Eye (tissue), 1 donor: Measurements from ENCODE around the gene GUCY1A1.
A peak's percentile ranks its signal among the peaks of the same experiment; 100 is the strongest.

Source experiments
- DNase-seq: peaks from one replicate; pipeline ENCODE4 v3.0.0-alpha.2; 2015

GUCY1A1 gene

DNA sequence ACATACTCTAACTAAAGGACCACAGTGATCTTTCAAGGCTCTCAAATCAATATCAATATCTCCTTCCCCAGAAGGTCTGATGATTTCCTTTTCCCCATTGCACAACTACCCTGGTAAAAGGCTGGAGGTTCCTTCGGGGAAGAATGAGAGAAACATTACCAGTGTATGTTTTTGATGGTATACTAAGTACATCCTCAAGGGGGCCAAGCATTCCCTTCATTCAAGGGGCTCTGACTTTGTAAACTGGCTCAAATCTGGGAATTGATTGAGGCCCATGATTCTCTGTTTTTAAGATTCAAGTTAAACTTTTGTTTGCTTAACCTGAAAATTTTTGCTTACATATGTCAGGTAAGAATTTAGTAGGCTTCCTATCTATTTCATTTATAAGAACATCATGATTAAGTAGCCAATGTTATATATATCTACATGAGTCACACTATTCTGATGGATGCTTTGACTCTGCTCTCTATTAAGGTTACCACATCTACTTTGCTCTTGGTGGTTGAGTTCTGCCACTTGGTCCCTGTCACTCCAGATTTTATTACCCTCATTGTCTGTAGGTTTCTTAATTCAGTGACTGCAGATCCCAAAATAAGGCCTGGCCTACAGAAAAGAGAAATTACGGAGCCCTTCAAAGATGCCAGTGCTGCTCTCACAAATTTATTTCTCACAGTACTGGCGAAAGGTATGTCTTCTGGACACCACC lies 75.8 kb downstream of the GUCY1A1 start:
- DNase-seq: no peak

DNA sequence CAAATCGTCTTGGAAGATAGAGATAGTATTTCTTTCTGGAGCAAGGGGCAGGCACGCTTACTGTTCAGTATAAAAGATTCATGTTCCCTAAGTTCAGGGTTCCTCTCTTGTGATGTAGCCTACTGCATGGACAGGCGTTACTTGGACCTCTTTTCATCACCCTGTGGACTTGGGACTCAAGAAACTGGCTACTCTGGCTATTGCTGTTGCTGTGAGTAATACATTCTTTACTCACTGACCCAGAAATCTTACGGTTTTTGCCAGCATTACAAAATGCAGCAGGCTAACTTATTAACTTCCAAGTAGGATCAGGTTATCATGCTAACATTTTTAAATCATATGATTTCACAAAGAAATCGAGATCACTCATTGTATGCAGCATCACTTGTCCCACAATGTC lies 79.3 kb downstream of the GUCY1A1 start:
- DNase-seq: no peak

DNA sequence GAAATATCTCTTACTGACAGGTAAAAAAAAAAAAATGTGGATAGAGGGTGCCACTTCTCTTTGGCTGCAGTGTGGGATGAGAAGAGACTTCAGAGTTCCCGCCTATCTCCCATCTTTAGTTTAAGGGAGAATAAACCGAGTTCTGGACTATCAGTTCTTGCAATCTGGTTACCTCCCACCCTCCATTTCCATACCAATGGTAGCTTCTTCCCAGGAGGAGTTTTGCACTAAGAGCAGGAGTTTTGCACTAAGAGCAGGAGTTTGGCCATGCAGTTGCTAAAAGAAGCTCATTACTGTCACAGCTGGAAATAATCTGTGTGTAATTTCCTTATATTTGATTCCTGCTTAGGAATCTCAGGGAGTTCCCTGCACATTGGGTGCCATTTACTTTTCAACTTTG lies 81.4 kb downstream of the GUCY1A1 start:
- DNase-seq: no peak

DNA sequence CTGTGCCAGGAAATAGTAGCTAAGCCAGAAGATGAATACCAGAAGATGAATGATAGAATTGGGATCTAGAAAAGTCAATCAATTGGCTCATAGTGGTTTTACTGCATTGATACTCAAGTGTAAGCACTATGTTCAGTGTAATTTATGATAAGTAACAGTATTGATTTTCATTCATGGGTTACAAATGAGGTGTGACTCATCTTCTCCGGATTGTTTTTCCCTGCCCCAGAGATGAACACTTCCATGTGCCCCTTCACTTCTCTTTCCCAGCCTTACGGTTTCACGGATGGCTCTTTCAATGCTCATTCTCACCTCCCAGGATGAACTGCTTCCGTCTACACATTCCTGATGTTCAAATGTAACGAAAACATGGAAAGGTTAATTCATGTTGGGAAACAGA lies 82.4 kb downstream of the GUCY1A1 start:
- DNase-seq: no peak

DNA sequence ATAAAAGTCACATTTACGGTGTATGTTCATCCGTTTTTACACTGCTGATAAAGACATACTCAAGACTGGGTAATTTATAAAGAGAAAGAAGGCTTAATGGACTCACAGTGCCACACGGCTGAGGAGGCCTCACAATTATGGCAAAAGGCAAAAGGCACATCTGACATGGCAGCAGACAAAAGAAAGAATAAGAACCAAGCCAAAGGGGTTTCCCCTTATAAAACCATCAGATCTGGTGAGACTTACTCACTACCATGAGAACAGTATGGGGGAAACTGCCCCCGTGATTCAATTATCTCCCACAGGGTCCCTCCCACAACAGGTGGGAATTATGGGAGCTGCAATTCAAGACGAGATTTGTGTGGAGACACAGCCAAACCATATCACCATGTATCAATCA lies 84.9 kb downstream of the GUCY1A1 start:
- DNase-seq: no peak

DNA sequence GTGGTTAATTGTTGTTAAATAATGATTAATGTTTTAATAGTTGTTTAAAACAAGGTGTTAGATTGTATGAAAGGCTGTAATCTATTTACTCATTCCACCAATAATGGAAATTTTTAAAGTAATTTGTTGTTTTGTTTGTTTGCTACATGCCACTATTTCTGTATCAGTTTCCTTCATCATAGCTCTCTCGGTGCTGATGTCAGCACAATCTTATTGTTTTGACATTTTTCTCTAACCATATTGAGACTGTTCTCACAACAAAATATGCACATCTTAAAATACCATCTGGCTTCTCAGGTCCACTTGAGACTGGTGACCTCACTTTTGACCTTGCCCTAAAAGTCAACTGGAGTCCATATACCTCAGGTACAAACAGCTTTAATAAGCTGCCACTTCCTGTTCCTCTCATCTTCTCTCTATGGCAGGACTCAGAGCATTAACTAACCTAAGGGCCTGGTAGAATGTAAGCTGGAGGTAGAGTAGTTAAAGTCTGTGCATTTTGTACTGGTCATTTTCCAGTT lies 91.2 kb downstream of the GUCY1A1 start:
- DNase-seq: no peak

DNA sequence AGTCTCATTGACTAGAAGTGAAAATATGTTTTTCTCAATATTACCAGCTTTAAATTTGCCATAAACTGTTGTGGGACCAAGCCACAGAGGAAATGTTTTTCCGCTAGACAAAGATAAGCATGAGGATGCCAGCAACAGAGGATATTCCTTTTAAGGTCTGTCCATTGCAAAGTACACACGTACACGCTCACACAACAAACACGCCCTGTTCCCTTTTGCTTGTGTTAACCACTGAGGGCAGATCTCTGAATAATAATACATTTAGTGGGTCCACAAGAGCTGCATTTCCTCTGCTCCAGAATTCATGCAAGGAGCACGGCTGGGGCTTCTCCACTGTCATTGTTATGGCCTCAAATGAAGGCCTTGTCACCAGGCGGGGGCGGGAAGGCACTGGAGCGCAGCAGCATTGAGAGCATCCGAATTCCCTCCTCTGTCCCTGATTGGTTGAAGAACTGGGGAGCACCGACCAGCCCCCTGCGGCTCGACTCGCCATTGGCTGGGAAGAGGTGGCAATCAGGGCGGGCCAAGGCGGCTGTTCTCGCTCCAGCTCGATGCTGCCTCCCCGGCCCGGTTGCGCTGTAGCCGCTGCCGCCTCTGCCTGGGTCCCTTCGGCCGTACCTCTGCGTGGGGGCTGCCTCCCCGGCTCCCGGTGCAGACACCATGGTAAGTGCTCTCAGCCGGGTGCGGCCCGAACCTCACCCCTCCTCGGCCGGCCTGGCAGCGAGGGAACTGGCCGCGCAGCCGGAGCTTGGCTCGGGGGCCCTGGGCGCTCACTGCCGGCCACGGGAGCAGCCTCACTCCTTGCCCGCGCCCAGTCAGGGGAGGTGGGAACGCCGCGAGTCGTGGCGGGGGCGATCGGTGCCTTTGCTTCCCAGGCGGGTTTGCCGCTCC lies 92.1 kb downstream of the GUCY1A1 start, which contains the start of gene GUCY1B1:
TSS of gene GUCY1B1 (plus strand) at position 541 of the 891 bp plus-strand sequence. CDS start at position 661, 120 bp downstream.
- DNase-seq: peak; percentile 97

DNA sequence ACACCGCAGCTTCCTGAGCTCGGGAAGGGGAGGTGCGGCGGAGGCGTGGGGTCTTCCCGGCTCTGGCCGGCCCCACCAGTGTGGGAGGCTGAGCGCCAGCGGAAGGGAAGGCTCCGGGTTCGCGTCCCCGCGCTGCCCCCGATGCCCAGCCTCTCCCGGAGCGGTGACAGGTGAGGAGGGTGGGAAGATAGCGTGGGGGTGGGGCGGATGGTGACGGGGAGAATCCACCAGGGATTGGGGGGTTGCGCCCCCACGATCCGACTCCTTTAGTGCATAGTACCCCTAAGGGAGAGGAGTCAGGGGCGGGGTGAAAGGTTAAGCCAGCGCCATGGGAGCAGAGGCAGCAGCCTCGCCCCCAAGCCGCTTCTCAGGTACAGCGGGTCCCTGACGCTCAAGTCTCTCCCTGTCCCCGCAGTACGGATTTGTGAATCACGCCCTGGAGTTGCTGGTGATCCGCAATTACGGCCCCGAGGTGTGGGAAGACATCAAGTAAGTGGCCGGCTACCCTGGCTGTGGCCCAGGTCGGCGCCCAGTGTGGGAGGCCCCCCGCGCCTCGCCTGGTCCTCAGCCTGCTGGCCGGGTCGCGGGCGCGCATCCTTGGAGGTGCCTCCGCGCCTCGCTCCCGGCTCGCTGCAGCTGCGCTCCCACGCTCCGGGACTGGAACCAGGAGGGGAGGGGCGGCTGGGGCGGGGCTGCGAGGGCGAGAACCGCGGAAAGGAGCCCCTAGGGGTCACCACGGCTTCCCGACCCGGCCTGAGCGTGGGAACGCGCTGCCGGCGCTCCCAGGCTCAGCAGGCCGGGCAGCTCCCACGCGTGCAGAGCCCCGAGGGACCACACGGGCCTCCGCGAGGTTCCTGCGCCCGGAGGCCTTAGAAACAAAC lies 93.0 kb downstream of the GUCY1A1 start:
- DNase-seq: peak; percentile 82

DNA sequence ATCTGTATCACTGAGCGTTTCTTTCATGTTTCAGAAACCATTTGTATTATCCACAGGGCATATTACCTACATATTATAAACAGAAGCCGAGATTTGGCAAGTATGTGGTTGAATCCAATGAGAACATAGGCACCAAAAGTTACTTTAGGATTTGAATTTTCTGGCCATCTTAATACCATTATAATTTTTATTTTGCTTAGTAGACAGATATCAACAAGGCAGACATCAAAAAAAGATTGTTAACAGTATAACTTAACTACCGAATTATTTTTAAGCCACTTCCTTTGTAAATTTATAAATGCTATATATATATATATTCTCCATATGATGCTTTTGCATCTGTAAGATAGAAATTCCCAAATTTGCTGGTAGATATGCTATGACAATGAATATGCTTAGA lies 94.4 kb downstream of the GUCY1A1 start:
- no peak for DNase-seq

DNA sequence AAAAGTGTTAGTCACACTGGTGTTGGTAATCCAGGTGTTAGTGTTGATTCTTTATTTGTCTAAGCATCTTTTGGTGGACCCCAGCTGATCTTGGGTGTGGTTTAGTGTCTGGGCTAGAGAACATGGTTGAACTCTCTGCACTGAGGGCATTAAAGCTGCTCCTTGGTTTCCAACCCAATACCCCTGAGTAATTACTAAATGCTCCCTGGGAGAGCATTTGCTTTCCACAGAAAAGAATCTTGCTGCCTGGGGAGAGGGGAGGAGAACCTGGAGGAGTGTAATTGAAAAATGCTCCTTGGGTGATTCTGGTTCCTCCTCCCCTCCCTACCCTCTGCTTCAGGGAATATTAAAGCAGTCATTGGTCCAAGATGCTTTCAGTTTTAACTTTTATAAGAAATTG lies 95.3 kb downstream of the GUCY1A1 start:
- no peak for DNase-seq

DNA sequence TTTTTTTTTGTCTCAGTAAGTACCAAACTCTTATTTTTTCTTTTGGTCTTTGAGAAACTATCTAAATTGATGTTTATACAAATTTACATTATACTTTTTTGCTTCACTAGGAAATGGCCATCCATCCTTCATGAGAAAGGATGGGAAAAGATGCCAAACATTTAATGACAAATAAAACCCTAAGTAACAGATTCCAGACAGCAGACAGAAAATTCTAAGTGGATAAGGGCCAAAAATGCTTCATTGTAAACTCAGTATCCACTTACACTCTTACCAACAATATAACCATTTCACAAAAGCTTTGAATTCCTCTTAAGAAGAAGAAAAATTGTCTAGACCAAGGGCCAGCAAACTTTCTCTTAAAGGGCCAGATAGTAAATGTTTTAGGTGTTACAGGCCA lies 95.7 kb downstream of the GUCY1A1 start:
- no peak for DNase-seq

DNA sequence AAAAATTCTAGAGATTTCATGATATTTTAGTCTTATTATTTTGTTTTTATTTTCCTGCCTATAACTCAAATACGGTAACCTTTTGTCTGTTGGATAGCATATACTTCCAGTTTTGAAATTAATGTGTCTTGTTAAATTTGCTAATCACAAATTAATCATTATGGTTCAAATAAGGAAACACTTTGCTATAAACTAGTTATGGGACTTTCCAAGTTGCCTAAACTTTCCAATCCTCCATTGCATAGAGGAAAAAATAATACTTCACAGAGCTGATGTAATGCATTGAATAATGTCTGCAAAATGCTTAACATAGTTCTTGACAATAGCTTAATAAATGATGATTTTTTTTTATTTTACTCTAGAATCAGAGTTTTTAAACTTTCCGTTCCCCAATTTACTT lies 96.9 kb downstream of the GUCY1A1 start:
- DNase-seq: no peak

DNA sequence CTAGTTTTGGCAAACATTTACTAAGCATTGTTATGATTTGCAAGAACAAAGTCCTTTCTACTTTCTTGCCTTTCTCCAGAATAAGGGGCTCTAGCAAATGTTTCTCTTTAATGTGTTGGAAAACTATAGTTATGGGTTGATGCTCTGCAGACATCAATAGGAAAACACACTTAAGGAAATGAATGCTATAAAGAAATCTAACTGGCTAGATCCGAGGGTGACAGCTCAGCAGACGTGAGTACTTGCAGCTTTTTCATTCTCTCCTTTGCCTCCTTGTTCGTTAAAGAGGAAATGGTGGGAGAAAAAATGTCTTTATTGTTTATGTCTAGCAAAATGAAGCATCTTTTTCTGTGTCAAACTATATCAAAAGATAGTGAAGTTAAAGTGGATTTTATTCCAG lies 98.5 kb downstream of the GUCY1A1 start:
- DNase-seq: no peak

DNA sequence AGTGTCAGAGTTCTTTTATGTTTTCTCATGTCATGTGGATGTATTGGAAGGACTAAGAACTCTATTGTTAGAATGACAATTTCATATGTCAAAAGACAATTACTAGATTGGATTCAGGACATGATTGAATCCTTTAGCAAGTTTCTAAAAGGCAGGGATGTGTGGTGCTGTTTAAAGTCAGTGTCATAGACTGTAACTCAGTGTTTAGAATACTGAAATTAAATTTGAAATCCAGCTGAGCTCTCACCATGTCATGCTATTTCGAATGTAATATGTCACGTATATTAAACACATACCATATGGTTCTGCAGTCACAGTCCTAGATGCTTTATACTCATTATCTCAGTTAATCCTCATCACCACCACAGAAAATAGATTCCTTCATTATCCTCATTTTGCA lies 100.0 kb downstream of the GUCY1A1 start:
- no peak for DNase-seq

DNA sequence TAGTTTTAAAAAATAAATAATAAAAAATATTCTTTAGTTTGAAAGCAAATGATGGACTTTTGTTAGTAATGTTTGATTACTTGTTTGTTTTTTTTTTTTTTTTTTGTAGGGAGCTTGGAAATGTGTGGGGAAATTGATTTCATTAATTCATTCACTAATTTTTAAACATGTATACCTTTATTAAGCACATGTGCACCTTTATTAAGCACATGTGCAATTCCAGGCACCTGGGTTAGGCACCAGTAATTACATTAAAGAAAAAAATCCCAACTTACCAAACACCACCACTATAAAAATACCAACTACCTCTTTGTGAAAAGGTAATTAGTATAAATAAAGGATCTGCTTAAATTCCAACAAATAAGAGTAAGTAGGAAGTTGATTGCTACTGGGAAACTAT lies 101.7 kb downstream of the GUCY1A1 start:
- no peak for DNase-seq

DNA sequence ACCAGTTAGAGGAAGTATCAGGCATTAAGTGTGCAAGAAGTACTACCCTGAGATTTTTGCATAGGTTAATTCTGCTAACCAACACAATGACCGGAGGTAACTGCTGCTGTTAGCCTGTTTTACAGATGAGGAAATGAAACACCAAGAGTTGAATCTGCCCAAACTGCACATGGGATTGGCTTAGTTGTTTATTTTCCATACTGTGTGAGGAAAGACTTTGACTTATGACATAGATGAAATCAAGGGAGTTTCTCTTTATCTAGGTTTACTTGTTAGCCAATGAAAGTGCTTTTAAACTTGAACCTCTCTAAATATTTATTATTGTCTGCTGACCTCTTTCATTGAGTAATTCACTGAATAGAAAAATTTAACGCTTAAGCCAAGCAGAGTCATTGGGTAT lies 102.4 kb downstream of the GUCY1A1 start:
- DNase-seq: no peak

DNA sequence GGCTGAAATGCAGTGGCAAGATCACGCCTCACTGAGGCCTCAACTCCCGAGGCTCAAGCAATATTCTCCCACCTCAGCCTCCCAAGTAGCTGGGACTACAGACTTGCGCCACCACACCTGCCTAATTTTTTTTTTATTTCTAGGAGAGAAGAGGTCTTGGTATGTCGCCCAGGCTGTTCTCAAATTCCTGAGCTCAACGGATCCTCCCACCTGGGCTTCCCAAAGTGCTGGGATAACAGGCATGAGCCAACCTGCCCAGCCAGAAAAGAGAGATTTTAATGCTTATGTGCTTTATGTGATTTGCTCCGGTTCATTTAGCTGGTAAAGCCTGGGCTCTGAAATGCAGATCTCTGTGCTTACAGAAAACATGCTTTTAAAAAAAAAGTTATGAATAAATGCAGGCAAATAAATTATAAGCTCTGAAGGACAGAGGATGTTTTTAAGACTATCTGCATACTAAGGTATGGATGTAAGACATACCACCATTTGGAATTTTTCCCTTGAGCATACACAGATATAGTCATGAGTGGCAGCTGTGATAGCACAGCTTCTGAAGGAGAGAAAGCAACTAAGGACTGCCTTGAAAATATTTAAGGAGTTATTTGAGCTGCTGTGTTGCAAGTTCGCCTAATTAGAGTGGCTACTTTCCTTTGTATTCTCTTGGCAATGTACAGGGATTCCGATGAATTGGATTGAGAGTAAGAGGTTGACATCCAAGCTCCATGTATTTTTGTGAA lies 106.0 kb downstream of the GUCY1A1 start:
- no peak for DNase-seq

DNA sequence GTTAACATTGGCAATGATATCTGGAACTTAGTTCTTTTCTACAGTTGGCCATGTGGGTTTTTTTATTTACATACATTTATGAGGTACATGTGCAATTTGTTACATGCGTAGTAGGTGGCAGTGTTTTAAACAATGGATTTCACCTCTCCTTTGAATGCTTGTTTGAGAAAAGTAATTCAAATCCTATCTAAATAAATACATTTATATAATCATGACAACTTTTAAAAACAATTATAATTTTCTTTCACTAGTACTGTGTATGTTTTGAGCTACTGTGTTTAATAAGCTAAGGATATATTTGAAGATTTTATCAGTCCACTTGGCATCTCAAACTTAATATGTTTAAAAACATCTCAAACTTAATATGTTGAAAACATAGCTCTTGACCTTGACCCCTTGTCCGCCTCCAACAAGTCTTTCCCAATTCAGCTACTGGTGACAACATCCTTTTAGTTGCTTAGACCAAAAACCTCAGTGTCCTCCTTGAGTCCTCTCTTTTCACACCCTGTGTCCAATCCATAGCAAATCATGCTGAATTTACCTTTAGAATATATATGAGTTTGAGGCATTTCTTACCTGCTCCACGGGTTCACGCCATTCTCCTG lies 106.7 kb downstream of the GUCY1A1 start:
- no peak for DNase-seq

DNA sequence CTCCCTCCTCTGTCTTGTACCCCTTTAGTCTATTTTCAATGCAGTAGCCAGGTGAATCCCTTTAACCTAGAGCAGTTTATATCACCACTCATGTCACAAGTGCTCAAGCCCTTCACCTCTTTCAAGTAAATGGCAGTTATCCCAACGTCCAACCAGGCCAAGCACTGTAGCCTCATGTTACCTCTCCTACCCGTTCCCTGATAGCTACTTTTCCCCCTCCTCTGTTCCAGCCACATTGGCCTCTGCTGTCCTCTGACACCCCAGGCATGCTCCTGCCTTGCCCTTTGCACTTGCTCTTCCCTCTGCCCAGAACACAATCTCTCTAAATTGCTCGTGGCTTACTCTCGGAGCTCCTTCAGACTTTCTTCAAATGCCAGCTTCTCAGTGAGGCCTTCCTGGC lies 107.4 kb downstream of the GUCY1A1 start:
- no peak for DNase-seq

DNA sequence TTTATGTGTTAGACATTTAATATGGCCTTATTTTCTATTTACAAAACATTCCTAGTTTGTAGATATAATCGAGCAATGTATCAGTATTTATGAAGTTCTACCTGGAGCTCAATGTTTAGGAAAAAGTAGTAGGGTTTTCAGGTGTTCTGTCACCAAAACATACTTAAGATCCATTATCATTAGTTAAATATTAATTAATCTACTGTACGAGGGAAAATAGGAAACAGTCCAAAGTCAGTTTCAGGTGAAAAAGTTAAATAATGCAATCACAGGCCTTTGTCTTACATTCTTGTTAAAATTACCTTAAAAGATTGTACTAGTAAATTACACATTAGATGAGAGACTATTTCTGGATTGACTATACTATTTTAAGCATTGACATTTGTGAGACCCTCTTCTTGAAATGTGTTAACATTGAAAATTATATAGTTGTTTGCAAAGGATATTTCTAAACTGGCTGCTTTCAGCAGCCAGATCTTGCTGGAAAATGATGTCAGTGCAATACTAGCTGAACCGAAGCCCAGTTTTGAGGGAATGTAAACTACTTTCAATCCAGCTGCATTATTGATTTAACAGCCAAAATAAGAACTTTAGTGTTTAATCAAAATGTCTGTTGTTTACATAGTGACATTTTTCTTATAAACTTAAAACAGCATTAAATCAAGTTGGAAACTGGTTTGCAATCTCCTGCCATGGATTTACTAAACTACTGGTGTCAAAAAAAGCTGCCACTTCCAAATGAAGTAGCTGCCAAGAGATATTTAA lies 111.5 kb downstream of the GUCY1A1 start:
- DNase-seq: peak; percentile 71

DNA sequence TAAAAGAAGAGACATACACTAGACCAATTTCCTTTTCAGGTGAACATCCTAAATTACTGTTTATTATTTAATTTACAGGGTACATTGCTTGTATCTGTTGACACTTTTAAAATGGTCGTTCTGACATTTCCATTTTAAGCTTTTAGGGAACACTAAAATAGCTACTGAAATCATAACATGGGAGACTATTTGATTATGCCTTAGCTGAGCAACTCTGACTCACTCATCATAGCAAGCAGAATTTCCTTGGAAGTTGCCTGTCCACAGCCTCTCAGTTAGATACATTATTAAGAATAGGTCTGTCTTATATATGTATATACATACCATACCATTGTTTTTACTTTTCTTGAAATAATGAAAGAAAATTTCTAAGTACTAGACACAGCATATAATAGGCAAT lies 114.1 kb downstream of the GUCY1A1 start:
- DNase-seq: no peak
